Activated CD8-positive, alpha-beta memory T cell treated with anti-CD3 and anti-CD28 coated beads for 1 hour (primary cell): ENCODE data around the gene SSX2IP.
"Not testable (repeated sequence)": the region's sequence is repeated elsewhere in the genome, so short reads cannot be mapped to it uniquely, and the experiment has no call there.

Experiments used
- DNase-seq, 2 donors: peaks; one replicate each; pipeline ENCODE4 v3.0.0-alpha.2; 2020; ENCODE audit warnings: low read depth in 1 of 2; ENCODE audit errors: extremely low read depth in 1 of 2

The SSX2IP gene

DNA sequence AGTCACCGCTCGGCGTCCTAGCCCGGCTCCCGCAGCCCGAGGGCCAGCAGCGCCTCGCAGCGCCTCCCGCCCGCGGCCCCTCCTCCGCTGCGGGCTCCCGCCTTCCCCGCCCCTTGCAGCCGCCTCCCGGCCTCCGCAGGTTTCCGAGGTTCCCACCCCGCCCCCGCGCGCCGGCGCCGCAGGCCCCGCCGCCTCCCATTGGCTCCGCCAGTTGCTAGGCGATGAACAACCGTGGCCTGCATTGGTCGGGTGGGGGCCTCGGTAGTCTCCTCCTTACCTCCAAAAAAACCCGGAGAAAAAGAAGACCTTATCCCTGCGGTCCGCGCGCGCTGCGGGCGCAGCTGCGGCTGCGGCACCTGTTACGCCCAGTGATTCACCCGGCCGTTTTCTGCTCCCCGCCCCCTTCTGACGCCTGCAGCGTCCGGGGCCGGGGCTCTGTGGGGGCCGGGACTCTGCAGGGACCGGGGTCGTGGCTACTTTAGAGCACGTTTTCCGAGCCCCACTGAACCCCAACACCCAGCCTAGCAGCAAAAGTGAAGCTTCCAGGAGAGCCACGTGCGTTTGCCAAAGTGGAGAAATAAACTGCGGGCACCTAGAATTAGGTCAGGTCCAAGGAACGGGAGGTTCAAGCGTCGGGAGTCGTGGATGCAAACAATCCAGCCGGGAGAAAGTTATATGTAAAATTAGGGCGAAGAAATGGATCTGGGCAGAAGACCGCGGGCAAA, at the start of gene SSX2IP:
SSX2IP (minus strand) TSS at position 65 of the 725 bp plus-strand sequence. CDS start 19,242 bp downstream, outside the sequence.
- peak; percentile 98 to 100 for DNase-seq

- DNase-seq = no peak
These were observed 48.0 kb upstream of the SSX2IP start for GRCh38 chr1:84738237-84738636.

- no peak for DNase-seq
These were observed 47.3 kb upstream of the SSX2IP start for GRCh38 chr1:84737590-84737989.

DNA sequence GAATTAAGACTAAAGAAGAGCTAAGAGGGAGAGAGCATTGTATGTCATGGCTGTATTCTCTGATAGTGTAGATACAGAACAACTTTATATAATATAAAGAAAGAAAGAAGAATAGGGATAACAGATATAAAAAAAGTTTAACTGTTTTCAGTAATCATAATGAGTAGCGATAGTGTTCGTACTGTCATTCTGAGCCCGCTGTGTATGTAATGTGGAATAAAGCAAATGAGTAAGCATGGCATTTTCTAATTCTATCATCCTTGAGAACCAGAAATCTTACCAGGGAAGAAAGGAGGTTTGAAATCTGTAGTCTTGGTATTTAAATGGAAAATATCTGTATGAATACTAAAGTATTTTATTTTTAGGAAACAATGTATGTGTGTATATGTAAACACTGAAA, 46.7 kb upstream of the SSX2IP start:
- DNase-seq = no peak

DNA sequence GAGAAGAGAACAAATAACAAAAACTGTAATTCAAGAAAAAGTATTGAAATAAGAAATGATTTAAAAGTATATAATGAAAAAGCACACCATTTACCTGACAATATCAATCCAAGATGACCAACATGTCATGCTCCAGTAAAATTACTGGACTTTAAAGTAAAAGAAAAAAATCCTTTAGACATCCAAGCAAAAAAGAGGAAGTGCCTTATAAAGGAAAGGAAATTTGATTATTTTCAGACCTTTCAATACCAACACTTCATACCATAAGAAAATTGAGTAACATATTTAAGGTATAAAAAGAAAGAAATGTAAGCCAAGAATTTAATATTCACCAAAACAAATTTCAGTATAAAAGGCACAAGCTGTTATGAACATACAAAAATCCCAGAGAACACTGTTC, 46.2 kb upstream of the SSX2IP start:
- DNase-seq = no peak

- no peak for DNase-seq
These were observed 45.2 kb upstream of the SSX2IP start for GRCh38 chr1:84735483-84735882.

DNA sequence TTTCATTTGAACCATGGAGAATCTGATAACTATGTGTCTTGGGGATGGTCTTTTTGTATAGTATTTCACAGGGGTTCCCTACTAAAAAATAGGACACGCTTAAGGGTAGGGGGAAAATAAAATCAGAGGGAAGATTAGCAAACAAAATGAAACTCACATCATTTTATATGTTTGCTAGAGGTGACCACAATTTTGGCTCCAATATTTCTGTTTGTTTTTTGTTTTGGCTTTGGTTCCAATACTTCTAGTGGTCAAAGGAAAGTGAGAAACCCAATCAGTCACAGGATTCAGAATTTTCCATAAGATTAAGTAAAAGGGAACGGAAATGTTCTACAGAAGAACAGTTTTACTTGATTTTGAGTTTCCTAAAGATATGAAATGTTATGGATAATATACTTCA, 42.3 kb upstream of the SSX2IP start:
- no peak for DNase-seq

- DNase-seq = no peak
These were observed 41.3 kb upstream of the SSX2IP start for GRCh38 chr1:84731519-84731918.

DNA sequence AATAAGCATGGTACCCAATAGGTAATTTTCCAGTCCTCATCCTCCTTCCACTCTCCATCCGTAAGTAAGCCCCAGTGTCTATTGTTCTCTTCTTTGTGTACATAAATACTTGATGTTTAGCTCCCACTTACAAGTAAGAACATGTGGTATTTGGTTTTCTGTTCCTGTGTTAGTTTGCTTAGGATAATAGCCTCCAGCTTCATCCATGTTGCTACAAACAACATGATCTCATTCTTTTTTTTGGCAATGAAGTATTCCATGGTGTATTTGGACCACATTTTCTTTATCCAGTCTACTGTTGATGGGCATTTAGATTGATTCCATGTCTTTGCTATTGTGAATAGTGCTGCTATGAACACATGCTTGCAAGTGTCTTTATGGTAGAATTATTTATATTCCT, 37.5 kb upstream of the SSX2IP start:
- not testable (repeated sequence) for DNase-seq

DNA sequence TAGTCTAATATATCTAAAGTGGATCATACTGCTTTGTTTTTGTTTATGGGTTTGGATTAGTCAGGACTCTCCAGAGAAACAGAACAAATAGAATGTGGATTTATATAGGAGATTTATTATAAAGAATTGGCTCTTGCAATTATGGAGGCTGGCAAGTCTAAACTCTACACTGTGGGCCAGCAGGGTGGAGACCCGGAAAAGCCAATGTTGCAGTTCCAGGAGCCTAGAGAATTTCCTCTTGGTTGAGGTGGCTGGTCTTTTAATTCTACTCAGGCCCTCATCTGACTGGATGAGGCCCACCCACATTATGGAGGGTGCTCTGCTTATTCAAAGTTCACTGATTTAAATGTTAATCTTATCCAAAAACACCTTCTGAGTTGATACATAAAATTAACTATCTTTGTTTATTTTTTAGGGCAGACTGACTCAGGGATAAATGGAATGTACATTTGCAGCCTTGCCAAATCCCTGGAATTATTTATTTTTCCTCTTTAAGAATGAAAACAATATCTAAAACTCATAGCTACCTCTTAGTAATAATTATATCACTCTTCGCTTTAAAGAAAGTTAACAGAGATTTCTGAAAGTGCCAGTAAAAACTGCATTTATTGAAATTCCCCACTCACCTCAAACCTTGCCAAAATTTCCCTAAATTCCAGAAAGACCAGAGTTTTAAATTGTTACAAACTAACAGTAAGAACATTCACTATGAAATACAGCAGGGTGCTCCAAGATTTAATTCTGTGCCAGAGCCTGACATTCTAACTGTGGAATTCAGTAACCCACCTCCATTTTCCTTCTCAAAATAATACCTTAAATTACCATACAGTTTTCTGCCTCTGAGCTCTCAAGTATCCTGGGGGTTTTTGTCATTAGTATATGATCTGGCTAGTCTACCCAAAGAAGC, 36.6 kb upstream of the SSX2IP start:
- no peak for DNase-seq

GRCh38 chr1:84724128-84724860, 34.0 kb upstream of the SSX2IP start:
- peak; percentile 4 to 42 for DNase-seq

DNA sequence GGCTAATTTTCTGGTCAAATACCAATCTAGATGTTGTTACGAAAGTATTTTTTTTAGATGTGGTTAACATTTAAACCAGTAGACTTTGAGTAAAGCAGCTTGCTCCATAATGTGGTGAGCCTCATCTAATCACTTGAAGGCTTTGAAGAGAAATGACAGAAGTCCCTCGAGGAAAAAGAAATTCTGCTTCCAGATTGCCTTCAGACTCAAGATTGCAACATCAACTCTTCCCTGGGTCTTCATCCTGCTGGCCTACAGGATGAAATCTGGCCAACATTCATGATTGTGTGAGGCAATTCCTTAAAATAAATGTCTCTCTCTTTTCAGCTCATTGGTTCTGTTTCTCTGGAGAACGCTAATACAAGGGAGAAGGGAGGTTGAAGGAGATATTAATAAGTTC, 32.5 kb upstream of the SSX2IP start:
- no peak for DNase-seq

- not testable (repeated sequence) for DNase-seq
These were observed 31.6 kb upstream of the SSX2IP start for GRCh38 chr1:84721872-84722271.

DNA sequence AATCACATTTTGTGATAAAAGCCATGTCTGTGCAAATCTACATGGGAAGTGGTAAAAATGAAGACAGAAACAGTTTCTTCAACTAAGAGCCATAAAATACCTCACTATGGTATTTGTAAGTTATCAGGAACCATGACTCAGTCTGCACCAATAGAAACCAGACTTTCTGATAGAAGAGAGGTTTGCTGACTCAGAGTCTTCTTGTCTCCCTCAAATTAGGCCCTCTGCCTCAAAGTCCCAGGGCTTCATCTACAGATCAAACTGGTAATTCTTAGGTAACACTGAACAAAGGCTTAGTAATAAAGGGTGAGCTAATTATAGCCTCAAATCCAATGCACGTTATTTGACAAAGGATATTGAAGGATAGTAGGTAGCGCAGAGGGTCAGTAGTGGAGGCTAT, 30.9 kb upstream of the SSX2IP start:
- DNase-seq = no peak

DNA sequence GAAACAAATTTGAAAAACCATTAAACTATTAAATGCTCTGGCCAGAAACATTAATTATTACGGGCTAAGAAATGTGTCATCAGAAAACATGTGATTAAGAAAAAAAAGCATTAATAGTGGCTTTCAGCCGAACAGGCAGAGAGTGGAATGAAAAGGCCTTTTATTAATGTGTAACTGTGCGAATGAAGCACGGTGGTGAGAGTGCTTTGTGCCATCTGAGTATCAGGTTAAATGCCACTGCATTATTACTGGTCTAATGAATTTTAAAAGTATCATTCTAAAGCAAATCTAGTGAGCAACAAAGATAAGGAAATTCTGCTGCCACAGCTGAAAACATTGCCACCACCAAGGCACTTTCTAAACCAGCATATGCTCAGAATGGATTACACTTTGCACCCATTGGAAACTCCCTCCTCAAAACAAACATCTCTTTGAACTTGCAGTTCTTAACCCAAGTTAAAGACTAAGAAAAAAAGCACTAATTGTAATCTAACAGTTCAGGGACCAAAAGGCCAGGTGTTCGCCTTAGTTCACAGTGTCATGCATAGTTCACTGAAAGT, 30.0 kb upstream of the SSX2IP start:
- DNase-seq = no peak

DNA sequence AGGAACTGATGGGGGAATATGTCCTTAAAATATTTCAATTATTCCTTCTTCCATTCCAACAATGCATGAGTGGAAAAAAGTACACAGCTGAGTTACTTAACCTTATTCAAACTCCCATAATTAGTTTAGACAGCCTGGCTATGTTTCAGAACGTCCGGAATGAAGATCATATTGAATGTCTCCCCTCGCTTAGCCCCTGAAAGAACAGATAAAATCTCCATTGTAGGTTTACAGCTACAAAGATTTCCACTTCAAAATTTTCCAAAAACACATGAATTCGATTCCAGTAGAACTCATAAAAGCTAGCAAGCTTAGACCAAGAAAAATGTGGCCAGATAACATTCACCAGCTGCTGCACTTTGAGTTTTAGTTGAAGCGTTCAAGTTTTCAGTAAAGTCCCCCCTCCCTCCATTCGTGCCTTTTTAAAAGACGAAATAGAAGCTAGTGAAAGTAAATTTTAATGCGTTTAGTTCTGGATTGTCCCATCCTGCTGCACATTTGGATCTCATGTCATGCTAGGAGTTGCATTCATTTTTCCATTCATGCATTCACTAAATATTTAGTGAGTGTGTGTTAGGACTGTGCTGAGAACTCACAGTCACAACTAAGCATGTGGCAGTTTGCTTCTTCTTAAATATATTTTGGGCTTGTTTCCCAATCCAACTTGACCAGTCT, 29.4 kb upstream of the SSX2IP start:
- DNase-seq = no peak

DNA sequence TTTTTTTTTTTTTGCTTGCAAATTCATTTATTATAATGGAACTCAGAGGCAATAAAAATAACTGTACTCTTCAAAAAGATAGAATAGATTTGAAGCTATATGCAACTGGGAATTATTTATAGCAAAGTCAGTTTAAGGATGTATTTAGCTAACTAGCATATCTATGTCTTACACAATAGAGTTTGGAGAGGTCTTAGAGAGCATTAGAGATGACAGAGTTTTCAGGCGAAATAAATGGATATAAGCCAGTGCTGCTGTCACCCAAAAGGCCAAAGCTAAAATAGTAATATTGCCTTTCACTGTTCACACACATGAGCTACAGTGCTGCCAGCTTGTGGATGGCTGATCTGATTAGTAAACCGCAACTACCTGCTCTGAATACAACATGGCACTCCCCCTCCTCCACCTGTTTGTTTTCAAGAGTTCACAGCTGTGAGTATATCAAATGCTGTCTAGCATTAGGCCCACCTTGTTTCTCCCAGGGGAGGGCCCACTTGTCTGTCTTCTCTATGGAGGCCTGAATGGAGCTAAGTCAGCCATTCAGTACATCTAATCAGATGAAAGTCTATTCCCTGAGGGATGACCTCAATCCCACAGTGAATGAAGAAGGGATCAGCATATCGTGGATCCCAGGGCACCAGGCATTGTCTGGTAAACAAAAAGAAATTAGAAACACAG, 25.2 kb upstream of the SSX2IP start:
- DNase-seq = no peak

DNA sequence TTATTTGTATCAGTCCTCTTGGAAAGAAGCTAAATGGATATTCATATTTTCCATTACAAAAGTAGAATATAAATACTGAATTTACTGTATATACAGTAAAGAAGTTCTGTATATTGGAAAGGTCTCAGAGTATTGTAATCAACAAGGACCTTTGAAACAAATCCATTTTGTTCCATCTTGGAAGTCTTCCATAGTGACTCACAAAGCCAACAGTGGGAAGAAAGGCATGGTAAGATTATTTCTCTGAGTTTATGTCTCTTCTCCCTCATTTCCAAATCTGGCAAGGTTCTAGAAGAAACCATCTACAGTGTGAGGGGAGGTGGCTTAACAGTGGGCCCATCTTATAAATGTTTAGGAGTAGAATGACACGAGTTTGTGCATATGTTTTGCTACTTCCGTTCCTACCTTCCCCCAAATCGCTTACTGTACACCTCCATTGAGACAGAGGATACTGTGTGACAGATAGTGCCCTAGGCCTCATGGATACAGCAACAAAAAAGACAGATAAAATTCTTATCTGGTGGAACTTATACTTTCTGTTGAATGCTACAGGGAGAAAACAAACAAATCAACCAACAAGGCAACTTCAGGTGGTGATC, 22.1 kb upstream of the SSX2IP start:
- no peak for DNase-seq

DNA sequence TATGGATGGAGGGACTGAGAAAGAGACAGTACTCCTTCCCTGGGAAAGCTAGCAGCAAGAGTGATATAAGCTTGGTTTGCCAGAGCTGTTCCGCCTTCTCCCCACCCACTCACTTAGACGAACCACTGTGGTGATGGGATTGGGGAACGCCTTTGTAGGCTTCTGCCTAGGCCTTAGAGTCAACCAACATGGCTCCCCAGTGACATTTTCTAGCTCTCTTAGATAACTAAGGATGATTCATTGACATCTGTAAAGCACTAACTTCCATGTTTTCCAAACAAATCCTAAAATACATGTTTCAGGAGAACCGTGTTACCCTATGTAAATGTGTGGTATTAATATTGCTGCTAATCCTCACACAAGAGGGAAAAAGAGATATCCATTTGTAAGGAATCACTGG, 21.6 kb upstream of the SSX2IP start:
- DNase-seq = no peak

DNA sequence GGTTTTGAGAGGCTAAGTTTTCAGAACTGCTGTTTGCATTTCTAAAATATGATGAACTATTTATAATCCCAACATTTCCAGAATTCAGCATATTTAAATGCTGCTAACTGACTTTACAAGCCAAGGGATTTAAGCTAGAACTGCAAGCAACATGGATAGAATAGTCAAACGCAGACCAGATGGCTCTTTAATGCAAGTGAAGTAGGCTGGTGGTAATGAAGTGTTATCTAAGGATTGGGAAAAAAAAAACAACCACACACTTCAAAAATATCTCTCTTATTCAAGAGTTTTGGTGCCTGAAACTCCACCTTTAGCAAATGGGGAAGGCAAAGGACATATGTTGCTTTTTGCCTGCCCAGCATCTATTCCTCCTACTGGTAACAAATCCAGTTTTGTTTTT, 20.9 kb upstream of the SSX2IP start:
- no peak for DNase-seq
